Glomerular visceral epithelial cell (primary cell): ENCODE measurements around the gene USP49.
"Not testable (repeated sequence)": the region's sequence is repeated elsewhere in the genome, so short reads cannot be mapped to it uniquely, and the experiment has no call there.

Source experiments
- DNase-seq: peaks from one replicate; pipeline ENCODE4 v3.0.0-alpha.2; 2016; ENCODE audit errors: extremely low spot score

USP49 gene

GRCh38 chr6:41813469-41813868 lies 81.7 kb downstream of the USP49 start:
- DNase-seq: no peak

DNA sequence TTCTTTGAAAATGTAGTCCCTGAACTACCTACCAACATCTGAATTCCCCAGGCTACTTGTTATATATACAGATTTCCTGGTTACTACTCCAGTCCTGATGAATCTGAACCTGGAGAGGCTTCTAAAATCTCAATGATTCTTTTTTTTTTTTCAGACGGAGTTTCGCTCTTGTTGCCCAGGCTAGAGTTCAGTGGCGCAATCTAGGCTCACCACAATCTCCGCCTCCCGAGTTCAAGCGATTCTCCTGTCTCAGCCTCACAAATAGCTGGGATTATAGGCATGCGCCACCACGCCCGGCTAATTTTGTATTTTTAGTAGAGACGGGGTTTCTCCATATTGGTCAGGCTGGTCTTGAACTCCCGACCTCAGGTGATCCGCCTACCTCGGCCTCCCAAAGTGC lies 83.2 kb downstream of the USP49 start:
- DNase-seq: not testable (repeated sequence)

DNA sequence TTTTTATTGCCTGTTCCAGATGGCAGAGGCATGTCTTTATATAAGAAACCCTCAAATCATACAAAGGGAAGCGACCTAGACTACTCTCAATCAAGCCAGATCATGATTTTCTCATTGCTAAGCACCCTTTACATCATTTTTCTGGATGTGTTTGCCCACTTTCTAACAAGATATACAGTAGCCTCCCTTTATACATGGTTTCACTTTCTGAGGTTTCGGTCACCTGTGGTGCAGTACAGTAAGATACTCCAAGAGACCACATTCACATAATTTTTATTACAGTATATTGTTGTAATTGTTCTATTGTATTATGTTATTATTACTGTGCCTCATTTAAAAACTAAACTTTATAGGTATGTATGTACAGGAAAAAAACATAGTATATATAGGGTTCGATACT lies 84.1 kb downstream of the USP49 start:
- no peak for DNase-seq

DNA sequence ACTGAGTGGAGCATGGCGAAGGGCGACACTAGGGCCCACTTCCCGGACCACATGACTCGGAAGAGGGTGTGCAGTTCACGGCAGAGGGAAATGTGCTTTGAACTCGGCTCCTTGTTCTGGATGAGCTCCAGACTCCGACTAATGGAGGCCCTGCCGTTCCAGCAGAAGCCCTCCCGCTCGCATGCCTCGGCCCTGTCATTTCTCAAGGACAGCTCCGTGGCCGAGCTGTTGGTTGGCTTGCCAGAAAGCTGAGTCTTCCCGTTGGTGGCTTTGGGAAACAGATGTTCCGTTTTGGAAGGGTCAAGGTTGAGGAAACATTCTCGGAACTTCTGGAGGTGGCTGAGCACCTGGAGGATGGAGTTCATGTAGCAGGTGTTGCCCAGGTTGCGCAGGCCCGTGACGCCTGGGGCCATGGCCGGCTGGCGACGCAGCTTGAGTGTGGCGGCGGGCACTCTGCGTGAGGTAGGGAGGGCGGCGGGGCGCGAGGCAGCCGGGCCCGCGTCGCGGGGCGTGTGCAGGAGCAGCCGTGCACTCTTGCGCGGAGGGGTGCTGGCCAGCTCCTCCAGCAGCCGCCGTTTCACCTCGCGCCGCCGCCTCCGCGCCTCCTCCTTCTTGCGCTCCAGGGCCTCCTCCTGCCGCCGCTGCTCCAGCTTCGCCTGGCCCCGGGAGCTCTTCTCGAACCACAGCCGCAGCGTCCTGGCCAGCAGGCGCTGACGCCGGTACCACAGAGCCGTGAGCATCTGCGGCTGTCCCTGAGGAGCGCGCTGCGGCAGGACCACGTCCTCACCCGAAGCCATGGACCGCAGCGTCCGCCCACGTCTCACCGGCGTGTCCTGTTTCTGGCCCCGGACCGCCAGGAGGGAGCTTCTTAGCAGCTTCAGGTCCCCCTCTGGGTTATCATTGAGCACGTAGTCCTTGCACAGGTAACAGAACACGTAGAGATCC lies 89.1 kb downstream of the USP49 start:
- no peak for DNase-seq

GRCh38 chr6:41801380-41801779 lies 93.8 kb downstream of the USP49 start:
- peak; percentile 19 for DNase-seq

- DNase-seq: no peak
These were observed 95.6 kb downstream of the USP49 start for GRCh38 chr6:41799559-41799911.

DNA sequence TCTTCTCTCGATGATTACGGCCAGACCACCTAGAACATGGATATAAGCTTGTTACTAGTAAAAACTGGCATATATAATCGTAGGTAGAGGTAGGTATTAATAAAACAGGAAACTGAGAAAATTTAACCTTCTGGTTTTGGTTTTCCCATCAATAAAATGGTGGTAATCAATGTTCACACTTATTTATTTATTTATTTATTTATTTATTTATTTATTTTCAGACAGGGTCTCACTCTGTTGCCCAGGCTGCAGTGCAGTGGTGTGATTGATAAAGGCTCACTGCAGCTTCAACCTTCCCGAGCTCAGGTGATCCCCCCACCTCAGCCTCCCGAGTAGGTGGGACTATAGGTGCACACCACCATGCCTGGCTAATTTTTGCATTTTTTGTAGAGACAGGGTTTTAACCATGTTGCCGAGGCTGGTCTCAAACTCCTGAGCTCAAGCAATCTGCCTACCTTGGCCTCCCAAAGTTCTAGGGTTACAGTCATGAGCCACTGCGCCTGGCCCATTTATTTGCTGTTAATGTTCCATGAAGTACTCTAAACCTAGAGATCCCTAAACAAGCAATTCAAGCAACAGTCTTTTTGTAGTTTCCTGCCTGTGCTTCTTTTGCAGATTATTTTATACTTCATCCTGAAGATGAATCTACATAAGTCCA lies 96.1 kb downstream of the USP49 start:
- no peak for DNase-seq

DNA sequence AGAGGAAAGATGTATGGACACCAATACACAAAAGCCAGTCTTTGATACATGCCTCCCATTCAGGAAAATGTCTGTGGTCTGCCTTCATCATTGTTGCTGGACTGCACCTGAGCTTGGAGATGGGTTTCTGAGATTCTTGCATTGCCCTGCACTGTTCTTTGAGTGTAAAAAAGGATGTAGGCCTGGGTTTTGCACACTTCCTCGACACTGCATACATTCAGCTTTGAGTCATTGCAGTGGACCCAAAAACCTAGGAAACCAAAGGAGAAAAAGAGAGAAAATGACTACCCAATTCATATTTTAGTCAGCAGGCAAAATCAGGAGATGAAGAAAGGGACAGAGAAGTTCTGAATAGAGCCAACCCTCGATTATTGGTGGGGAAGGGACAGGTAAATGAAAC lies 98.7 kb downstream of the USP49 start:
- DNase-seq: no peak

GRCh38 chr6:41791984-41792383 lies 103.2 kb downstream of the USP49 start:
- DNase-seq: no peak

DNA sequence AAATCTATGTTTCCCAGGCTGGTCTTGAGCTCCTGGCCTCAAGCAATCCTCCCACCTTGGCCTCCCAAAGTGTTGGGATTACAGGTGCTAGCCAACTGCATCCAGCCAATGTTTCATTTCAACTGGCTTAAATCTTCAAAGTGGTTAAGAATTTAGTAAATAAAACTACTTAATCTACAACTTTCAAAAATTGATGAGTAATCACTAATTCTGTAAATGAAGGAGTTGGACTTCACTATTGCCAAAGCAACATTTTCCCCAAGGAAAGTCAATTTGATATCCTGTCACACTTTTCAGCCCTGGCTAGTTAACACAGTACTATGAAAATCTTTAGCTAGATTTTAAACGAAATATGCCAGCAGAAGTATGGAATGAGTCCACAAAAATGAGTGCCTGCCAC lies 103.9 kb downstream of the USP49 start:
- no peak for DNase-seq

DNA sequence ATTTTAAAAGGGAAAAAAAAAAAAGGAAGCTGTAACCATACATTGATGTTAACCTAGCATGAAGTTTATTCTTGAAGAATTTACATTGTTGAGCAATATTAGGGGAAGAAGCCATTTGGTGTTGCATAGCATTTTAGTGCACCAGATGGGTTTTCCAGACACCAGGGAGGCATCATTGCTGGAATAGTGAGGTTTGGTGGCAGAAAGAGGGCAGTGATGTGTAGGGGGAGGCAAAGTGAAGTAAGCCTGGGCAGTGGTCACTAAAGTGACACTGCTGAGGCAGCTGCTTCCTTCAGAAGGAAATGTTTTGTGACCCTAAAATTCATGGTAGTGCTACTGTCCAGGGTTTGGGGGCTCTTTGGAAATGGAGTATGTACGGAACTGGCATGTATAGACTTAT lies 105.1 kb downstream of the USP49 start:
- DNase-seq: no peak

DNA sequence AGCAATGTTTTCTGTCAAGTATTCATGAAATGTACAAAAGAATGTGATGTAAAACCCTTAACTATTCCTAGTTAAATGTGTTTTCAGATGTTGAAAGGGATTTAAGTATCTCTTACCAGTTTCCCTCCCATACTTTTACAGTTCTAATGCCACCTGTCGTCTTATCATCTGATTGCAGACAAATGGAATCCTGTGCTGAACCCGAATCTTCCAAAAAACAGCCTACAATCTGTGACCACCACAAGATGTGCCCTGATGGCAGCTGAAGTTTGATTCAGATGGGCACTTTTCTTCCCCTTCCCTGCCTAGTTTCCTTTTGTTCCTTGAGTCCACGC lies 105.8 kb downstream of the USP49 start:
- no peak for DNase-seq

- DNase-seq: peak; percentile 95
These were observed 107.8 kb downstream of the USP49 start, which contains the start of gene TOMM6 for GRCh38 chr6:41787219-41787917. Gene TOMM6 (plus strand): TSS chr6:41787694. CDS start chr6:41787698, 4 bp downstream.

DNA sequence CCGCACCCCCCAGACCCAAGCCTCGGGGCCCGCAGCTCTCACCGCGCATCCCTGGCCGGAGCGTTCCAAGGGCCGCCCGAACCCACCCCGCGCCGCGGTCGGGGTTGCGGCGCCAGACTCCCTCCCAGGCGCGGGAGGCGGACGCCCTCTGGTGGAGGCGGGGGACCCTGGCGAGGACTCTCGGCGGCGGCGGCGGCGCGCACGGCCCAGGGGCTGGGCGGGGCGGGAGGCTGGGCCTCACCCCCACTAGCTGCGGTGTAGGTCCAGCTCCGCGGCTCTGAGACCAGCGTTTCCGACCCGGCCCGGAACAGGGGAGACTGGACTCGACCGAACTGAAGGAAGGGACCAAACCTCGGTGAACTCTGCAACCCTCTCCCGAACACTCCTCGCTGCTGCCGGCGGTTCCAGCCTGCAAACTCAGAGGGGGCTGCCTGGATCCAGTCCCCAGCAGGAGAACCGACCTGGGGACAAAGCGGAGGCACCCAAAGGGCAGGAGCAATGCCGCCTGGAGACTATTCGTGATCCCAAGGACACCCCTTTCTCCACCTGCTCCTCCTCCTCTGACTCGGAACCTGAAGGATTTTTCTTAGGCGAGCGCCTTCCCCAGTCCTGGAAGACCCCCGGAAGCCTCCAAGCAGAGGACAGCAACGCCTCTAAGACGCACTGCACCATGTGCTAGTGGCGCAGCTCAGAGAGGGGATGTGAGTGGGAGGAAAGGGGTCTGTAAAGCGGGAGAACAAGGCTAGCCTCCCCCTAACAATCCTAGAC lies 108.5 kb downstream of the USP49 start:
- peak; percentile 87 for DNase-seq

- peak; percentile 36 for DNase-seq
These were observed 109.3 kb downstream of the USP49 start for GRCh38 chr6:41785689-41786450.

- DNase-seq: no peak
These were observed 109.9 kb downstream of the USP49 start for GRCh38 chr6:41785254-41785653.

DNA sequence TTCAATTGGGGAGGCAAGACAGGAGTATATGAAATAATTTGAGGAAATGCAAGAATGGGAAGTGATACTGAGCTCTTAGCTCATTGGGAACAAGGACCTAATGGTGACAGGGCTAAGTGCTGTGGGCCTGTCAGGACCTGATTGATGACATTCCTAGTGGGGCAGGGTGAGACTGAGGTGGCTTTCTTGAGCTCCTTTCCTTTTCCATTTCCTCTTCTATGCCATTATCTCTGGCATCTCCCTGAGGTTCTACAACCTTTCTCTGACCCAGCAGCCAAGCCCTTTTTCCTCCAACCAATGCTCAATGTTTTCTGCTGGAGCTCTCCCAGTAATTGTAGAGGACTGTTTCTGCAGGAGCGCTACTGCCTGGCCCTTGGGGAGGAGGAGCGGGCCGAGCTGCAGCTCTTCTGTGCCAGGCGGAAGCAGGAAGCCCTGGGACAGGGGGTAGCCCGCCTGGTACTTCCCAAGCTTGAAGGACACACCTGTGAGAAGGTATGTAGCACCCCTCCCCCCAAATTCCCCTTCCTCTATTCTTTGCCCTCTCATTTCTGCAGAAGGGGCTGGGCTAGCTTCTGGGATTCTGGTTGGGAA lies 110.5 kb downstream of the USP49 start:
- no peak for DNase-seq

DNA sequence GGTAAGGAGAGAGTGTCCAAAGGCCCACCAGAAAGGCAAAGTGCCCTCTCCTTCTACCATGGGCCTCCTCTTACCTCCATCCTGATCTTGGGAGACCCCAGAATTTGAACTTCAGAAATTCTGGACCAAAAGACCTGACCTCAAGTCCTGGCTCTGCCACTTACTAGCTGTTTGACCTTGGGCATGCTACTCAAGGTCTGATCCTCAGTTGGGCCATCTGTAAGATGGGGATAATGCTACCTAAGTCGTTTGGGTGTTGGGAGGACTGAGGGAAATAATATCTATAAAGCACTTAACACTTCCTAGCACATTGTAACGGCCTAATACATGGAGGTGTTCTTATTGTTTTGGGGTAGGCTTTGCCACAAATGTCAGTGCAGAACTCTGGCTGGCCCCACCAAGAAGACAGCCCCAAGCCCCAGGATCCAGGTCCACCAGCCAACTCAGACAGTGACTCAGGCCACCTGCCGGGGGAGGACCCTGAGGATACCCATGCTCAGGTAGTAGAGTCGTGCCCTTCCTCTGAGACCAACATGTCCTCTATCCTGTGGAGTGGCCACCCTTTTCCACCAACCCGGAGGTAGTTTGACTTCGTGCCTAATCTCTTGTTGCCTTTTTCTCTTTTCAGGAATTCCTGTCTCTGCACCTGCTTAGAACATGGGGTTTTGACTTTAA lies 111.9 kb downstream of the USP49 start:
- DNase-seq: no peak

- DNase-seq: no peak
These were observed 113.8 kb downstream of the USP49 start for GRCh38 chr6:41781366-41781730.
